Measurements from ENCODE around the gene PROP1.
A peak's percentile ranks its signal among the peaks of the same experiment; 100 is the strongest.
"Not testable (repeated sequence)": the region's sequence is repeated elsewhere in the genome, so short reads cannot be mapped to it uniquely, and the experiment has no call there.

The PROP1 gene

GRCh38 chr5:177982072-177982727, 13.8 kb downstream of the PROP1 start:
- TF ChIP-seq MAX (IDR thresholded peaks at IDR 0.05; ENCODE audit: low read depth, low read length) (no peak), MYC (IDR thresholded peaks at IDR 0.05; ENCODE audit: low read depth, low read length) (no peak)
- DNase-seq (ENCODE audit: low read depth): peak; percentile 44

GRCh38 chr5:177981296-177982071, 14.6 kb downstream of the PROP1 start:
- no peak for DNase-seq (ENCODE audit: low read depth)
- TF ChIP-seq CTCF (IDR thresholded peaks at IDR 0.05; ENCODE audit: low read depth, low read length) (no peak), MYC (IDR thresholded peaks at IDR 0.05; ENCODE audit: low read depth, low read length) (no peak), POLR2A (IDR thresholded peaks at IDR 0.05; ENCODE audit: extremely low read depth, insufficient read length) (no peak), MAX (IDR thresholded peaks at IDR 0.05; ENCODE audit: low read depth, low read length) (no peak)
- H3K4me3 ChIP-seq (ENCODE audit: low read depth, low read length): no peak overlapping the region

More at GRCh38 chr5:177982072-177982727, 13.8 kb downstream of the PROP1 start:
- no peak overlapping the region for H3K4me3 ChIP-seq (ENCODE audit: low read depth, low read length)

- TF ChIP-seq CTCF (IDR thresholded peaks at IDR 0.05; ENCODE audit: low read depth, low read length) (no peak), MAX (IDR thresholded peaks at IDR 0.05; ENCODE audit: low read depth, low read length) (no peak), MYC (IDR thresholded peaks at IDR 0.05; ENCODE audit: low read depth, low read length) (no peak), POLR2A (IDR thresholded peaks at IDR 0.05; ENCODE audit: extremely low read depth, insufficient read length) (no peak)
- no peak overlapping the region for H3K4me3 ChIP-seq (ENCODE audit: low read depth, low read length)
- no peak for DNase-seq (ENCODE audit: low read depth)
These were observed 15.3 kb downstream of the PROP1 start for GRCh38 chr5:177980743-177981151.

- DNase-seq (ENCODE audit: low read depth); H3K4me3 ChIP-seq (ENCODE audit: low read depth, low read length): not testable (repeated sequence)
These were observed 18.4 kb downstream of the PROP1 start for GRCh38 chr5:177977600-177977999.

- no peak overlapping the region for H3K4me3 ChIP-seq (ENCODE audit: low read depth, low read length)
- no peak for TF ChIP-seq MAX (IDR thresholded peaks at IDR 0.05; ENCODE audit: low read depth, low read length)
- TF ChIP-seq POLR2A (IDR thresholded peaks at IDR 0.05; ENCODE audit: extremely low read depth, insufficient read length): no peak
- no peak for TF ChIP-seq CTCF (IDR thresholded peaks at IDR 0.05; ENCODE audit: low read depth, low read length)
- TF ChIP-seq MYC (IDR thresholded peaks at IDR 0.05; ENCODE audit: low read depth, low read length): no peak
- DNase-seq (ENCODE audit: low read depth): no peak
These were observed 22.9 kb downstream of the PROP1 start for GRCh38 chr5:177973066-177973635.

- H3K4me3 ChIP-seq (ENCODE audit: low read depth, low read length): no peak overlapping the region
- no peak for DNase-seq (ENCODE audit: low read depth)
- TF ChIP-seq CTCF (IDR thresholded peaks at IDR 0.05; ENCODE audit: low read depth, low read length): no peak
- no peak for TF ChIP-seq MYC (IDR thresholded peaks at IDR 0.05; ENCODE audit: low read depth, low read length)
- TF ChIP-seq MAX (IDR thresholded peaks at IDR 0.05; ENCODE audit: low read depth, low read length): no peak
- no peak for TF ChIP-seq POLR2A (IDR thresholded peaks at IDR 0.05; ENCODE audit: extremely low read depth, insufficient read length)
These were observed 23.4 kb downstream of the PROP1 start for GRCh38 chr5:177972613-177973012.

GRCh38 chr5:177972014-177972413, 24.0 kb downstream of the PROP1 start:
- not testable (repeated sequence) for H3K4me3 ChIP-seq (ENCODE audit: low read depth, low read length); DNase-seq (ENCODE audit: low read depth)

All from NB4 (cell line).